PFSK-1 (cell line): ENCODE results near the gene LIPM.

Experiments used
- FOXP2 ChIP-seq: optimal IDR thresholded peaks from 2 replicates; pipeline ENCODE3; 2011; ENCODE audit warnings: borderline replicate concordance, control low read depth, inconsistent platforms; ENCODE audit not compliant: insufficient read depth; ENCODE audit errors: extremely low read length, extremely low read depth
- POLR2AphosphoS5 ChIP-seq: IDR thresholded peaks from 2 replicates; pipeline ENCODE4 v1.6.1; 2012; ENCODE audit warnings: low read depth, mild to moderate bottlenecking, control low read depth, low read length, moderate library complexity
- SIN3A ChIP-seq: IDR thresholded peaks from 2 replicates; pipeline ENCODE4 v1.6.1; 2012; ENCODE audit warnings: mild to moderate bottlenecking, low read length, moderate library complexity, borderline replicate concordance; ENCODE audit not compliant: insufficient read depth
- TAF1 ChIP-seq: IDR thresholded peaks from 2 replicates; pipeline ENCODE4 v1.6.1; 2012; ENCODE audit warnings: low read length, control low read depth, borderline replicate concordance; ENCODE audit not compliant: insufficient read depth
- TF ChIP-seq, protein P1 (sequence below), 2 experiments: IDR thresholded peaks; 2 replicates each; pipeline versions ENCODE4 v1.6.1 to v1.8.0; 2011 to 2012; ENCODE audit warnings: low read depth in 2 of 2, low read length in 2 of 2, control low read depth in 1 of 2, inconsistent platforms in 1 of 2, mild to moderate bottlenecking in 1 of 2, moderate library complexity in 1 of 2; ENCODE audit not compliant: insufficient read depth in 1 of 2

LIPM gene

DNA sequence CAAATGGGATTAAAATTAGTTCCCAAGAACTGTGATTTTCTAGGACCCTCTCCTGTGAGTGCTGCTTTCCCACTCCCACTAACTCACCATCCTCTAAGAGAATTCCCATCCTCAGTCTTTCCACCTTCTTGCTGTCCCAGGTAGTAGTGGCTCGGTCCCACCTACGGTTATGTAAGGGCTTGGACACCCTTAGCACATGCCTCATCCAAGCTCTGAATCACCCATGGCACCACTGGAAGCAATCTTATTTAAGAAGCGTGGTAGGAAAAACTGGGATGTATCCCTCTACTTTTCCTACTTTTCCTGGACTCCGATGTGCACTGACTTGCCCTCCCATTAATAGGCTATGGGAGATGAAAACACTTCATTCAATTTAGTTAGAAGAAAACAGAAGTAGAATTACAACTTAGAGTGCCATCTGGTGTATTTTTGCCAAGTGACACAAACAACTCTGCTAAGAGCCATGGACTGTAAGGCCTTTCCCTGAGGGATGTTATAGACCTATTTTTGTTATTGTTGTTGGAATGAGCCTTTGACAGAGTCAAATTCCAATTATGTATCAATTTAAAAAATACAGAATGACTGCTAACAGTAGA lies 62.8 kb downstream of the LIPM start:
- TF ChIP-seq, protein P1, sequence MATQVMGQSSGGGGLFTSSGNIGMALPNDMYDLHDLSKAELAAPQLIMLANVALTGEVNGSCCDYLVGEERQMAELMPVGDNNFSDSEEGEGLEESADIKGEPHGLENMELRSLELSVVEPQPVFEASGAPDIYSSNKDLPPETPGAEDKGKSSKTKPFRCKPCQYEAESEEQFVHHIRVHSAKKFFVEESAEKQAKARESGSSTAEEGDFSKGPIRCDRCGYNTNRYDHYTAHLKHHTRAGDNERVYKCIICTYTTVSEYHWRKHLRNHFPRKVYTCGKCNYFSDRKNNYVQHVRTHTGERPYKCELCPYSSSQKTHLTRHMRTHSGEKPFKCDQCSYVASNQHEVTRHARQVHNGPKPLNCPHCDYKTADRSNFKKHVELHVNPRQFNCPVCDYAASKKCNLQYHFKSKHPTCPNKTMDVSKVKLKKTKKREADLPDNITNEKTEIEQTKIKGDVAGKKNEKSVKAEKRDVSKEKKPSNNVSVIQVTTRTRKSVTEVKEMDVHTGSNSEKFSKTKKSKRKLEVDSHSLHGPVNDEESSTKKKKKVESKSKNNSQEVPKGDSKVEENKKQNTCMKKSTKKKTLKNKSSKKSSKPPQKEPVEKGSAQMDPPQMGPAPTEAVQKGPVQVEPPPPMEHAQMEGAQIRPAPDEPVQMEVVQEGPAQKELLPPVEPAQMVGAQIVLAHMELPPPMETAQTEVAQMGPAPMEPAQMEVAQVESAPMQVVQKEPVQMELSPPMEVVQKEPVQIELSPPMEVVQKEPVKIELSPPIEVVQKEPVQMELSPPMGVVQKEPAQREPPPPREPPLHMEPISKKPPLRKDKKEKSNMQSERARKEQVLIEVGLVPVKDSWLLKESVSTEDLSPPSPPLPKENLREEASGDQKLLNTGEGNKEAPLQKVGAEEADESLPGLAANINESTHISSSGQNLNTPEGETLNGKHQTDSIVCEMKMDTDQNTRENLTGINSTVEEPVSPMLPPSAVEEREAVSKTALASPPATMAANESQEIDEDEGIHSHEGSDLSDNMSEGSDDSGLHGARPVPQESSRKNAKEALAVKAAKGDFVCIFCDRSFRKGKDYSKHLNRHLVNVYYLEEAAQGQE (IDR thresholded peaks at IDR 0.05; ENCODE audit: insufficient read depth in 1 of 2, low read depth in 2 of 2, low read length in 2 of 2): no peak
- TF ChIP-seq TAF1 (no peak), POLR2AphosphoS5 (no peak), FOXP2 (no peak)

DNA sequence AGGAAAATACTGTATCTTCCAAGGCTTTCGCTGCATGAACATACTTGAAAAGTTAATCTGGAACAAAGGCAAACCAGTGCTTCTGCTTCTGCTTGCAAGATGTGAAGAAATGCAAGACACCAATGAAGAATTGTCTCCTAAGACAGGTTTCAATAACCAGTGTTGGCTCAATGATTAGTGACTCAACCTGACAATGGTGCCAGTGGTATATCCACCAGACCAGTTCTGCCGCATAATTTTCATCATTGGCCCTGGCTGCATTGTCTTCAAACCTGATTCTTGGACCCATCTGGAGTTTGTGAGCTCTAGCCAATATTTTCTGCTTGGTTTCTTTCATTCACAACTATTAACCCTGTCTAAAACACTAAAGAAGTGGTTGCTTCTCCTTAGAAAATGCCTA lies 63.9 kb downstream of the LIPM start:
- TF ChIP-seq POLR2AphosphoS5: no peak
- no peak for TF ChIP-seq FOXP2
- TF ChIP-seq, protein P1 (IDR thresholded peaks at IDR 0.05; ENCODE audit: insufficient read depth in 1 of 2, low read depth in 2 of 2, low read length in 2 of 2): no peak
- no peak for TF ChIP-seq SIN3A
- TF ChIP-seq TAF1: no peak

DNA sequence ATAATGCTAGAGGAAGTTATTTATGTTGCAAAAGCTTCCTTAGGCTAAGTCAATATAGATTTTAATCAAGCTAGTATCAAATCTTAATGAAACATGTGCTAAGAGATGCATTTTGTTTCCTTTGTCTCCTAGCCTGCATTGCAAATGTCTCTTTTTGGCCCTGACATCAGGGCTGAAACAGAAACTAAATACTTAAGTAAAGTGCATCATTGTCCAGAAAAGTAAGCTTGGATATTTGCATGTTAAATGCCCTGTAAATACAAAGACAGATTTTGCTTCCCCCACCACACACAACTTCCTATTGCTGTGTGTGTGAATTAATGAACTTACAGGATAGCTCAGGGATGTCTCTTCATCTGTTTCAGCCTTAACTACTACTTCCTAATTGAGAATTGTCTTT lies 67.6 kb downstream of the LIPM start:
- TF ChIP-seq FOXP2 (no peak), SIN3A (no peak), POLR2AphosphoS5 (no peak), TAF1 (no peak)
- TF ChIP-seq, protein P1 (IDR thresholded peaks at IDR 0.05; ENCODE audit: insufficient read depth in 1 of 2, low read depth in 2 of 2, low read length in 2 of 2): no peak
